NOMO-1 treated with dmso at 0.1 percent for 144 hours (cell line): ENCODE data around the gene GPR26.

Experiments used
- DNase-seq: peaks from one replicate; lab custom pipeline; 2025; ENCODE audit not compliant: unreplicated experiment; lab: John Stamatoyannopoulos, UW

The GPR26 gene, protein sequence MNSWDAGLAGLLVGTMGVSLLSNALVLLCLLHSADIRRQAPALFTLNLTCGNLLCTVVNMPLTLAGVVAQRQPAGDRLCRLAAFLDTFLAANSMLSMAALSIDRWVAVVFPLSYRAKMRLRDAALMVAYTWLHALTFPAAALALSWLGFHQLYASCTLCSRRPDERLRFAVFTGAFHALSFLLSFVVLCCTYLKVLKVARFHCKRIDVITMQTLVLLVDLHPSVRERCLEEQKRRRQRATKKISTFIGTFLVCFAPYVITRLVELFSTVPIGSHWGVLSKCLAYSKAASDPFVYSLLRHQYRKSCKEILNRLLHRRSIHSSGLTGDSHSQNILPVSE

DNA sequence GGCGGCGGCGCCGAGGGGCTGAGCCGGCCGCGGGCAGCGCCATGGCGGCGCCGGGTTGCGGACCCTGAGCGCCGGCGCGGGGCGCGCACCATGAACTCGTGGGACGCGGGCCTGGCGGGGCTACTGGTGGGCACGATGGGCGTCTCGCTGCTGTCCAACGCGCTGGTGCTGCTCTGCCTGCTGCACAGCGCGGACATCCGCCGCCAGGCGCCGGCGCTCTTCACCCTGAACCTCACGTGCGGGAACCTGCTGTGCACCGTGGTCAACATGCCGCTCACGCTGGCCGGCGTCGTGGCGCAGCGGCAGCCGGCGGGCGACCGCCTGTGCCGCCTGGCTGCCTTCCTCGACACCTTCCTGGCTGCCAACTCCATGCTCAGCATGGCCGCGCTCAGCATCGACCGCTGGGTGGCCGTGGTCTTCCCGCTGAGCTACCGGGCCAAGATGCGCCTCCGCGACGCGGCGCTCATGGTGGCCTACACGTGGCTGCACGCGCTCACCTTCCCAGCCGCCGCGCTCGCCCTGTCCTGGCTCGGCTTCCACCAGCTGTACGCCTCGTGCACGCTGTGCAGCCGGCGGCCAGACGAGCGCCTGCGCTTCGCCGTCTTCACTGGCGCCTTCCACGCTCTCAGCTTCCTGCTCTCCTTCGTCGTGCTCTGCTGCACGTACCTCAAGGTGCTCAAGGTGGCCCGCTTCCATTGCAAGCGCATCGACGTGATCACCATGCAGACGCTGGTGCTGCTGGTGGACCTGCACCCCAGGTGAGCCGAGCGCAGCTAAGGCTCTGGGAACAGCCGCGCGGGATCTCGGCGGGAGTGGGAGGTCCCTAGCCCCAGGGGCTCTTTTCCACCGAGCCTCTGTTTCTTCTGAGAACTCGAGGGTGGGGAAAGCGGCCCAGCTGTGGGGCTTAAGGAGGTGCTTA, at the start of gene GPR26:
TSS of gene GPR26 (plus strand) at position 38 of the 919 bp plus-strand sequence. CDS start at position 91, 53 bp downstream.
- DNase-seq: no peak

DNA sequence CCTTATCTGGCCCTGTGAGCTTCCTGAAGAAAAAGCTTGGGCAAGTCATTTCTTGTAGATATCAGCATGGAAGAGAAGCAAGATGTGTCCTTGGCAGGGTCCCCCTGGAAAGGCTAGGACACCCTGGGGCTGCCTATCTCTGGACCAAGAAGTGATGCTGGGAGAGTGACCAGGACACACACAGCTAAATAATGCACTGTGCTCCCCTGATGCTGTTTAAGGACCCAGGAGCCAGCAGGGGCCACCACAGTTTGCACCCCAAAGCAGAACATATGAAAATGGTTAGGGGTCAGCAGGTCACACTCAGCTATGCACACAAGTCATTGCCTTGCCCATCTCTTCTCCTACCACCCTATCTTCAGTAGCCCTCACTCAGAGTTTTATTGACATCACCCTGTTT, 47.9 kb upstream of the GPR26 start:
- no peak for DNase-seq

DNA sequence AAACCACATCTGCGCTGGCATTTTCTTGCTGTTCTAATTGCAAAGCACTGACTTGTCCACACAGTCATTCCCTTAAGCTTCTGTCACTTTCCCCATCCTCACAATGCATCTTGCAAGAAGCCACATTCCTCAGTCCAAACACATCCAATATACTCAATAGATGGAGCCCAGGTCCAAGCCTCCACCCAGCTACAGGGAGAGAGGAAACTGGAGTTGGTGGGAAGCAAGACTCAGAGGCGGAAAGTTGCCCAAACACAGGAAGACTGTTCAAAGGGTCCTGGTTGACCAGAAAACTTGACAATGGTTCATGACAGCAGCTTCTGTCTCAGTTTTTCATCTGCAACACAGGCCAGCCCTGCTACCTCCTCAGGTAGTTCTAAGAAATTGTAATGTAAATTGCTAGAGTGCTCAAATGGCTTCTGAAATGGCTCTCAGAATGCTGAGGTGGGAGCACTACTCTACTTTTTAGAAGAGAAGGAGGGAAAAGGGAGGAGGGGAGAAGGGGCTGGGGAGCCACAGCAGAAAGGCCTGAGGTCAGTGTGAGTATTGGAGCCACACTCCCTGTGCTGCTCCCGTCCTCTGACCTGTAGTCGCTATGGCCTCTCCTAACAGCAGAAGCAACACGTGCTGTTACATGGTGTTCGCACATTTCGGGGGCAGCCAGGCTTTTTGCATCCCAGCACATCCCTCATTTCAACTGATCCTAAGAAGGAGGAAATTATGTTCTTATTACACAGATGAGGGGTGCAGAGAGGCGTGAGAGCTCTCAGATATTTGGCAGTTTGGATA, 46.9 kb upstream of the GPR26 start:
- DNase-seq: no peak

DNA sequence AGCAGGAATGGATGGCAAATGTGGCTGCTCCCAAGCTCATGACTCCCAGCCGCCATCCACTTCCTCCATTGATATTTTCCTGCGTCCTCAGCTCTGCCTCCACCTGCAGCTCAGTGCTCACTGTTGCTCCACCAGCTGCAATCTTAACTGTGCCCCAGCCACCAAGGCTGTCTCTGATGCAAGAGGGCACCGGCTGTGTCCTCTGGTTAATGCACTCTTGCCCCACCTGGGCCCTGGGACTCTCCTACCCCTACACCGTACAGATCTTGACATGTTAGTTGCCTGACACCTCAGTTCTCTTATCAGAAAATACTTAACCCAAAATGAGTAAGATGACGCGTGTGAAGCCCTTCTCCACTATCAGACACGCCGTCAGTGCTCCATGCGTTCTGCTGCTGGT, 45.5 kb upstream of the GPR26 start:
- no peak for DNase-seq

DNA sequence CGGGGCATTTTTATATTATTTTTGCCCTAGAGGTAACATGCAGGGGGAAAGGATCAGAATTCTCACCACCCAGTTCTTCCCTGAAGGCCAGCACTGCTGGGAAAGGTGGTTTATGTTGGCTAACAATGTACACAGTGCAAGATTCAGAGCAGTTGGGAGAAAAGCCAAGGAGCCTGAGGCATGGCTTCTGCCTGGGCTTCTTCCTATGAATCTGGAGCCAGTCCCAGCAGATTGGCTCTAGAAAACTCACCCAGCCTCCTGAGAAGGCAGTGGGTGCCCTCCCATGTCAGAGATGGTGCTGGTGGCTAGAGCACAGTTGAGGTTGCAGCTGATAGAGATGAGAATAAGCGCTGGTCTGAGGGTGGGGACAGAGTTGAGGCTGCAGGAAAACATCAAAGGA, 44.7 kb upstream of the GPR26 start:
- DNase-seq: no peak

DNA sequence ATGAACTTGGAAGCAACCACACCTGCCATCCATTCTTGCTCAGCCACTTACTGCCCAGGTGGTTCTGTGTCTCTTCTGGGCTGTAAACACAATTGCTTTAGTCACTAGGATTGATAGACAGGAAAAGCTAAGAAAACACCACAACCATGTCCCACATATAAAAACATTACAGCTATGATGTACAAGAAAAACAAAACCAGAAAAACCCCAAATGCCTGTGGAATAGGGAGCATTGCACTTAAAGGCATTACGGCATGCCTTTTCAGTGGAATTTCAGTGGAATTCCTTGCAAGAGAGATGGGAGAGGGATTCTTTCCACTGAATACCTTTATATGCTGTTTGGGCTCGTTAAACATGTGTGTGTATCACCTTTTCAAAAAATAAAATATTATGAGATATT, 44.2 kb upstream of the GPR26 start:
- DNase-seq: no peak

DNA sequence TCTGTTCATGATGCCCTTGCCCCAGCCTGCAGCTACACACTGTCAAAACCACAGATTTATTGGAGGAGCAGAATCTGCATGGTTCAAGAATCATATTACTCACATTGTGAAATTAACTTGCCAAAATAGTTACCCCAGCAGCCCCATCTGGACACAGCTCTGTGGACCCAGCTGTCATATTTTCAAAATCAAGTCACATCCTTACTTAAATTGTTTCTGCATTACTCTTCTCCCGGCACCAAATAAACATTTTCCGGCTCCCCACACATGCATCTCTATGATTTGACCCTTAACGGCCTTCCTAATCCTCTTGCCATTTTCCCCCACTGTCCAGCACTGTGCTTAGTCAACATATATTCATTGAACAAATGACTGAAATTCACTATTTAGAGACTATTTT, 43.8 kb upstream of the GPR26 start:
- DNase-seq: no peak

DNA sequence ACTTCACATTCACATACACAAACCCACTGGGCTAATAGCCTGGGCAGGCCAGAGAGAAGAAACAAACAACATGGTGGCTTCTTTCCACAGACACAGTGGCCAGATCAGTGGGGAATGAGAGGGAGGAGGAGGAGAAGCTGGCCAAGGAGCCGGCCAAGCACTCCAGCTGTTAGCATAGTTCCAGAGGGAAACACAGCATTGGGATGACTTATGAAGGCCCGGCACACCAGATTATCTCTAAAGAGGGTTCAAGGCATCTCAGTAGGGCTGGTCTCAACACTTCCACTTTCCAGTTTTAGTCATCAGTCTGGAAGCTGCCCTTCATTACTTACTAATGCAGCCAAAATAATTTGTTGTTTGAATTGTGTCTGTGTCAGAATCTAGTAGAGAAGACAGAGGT, 42.1 kb upstream of the GPR26 start:
- no peak for DNase-seq

DNA sequence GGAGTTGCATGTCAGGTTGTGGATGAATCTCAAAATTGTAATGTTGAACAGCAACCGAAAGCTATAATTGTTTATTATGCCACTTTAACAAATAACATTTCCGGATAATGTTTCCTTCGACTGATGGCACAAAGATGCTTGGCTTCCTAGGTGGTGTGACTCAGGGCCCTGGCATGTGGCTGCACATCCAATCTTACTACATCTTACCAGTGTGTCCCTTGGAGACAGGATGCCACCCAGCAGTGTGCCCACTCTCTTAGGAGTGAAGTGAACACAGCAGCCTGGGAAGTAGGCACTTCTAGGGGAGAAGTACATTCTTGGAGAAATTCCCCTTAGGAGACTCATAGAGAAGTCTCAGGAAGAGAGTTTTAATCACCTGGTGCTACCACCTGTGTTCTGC, 33.0 kb upstream of the GPR26 start:
- DNase-seq: no peak

DNA sequence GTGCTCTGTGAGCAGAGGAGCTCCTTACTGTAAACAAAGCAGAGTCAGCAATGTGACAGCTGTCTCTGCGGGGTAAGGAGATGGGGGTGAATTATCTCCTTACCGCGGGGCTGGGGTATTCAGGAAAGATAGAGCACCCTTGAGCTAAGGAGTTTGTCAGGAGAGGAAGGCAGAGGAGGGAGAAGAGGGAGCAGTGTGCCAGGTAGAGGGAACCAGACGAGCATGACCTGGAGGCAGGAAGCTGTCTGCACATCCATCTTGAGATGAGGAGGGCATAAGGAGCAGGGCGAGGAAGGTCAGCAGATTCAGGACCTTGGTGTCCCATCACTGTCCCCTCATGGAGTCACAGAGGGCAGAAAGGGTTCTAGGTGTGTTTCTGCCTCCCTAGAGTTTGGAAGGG, 32.5 kb upstream of the GPR26 start:
- no peak for DNase-seq

DNA sequence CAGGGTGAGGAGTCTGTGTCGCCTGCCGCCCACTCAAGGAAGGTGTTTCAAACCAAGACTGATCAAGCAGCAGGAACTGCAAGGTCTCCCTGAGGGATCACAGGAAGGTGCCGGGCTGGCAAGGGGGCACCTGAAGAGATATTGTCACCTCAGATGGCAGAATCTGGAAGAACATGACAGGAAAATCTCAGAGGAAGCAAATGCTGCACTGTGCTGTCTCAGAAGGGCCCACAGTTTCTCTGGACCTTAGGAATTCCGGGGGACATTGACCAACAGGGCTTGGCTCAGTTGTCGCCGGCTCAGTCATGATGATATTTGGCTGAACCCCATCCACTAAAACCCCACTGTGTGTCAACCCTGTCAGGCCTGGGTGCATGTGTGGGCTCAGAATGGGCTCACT, 31.9 kb upstream of the GPR26 start:
- no peak for DNase-seq

DNA sequence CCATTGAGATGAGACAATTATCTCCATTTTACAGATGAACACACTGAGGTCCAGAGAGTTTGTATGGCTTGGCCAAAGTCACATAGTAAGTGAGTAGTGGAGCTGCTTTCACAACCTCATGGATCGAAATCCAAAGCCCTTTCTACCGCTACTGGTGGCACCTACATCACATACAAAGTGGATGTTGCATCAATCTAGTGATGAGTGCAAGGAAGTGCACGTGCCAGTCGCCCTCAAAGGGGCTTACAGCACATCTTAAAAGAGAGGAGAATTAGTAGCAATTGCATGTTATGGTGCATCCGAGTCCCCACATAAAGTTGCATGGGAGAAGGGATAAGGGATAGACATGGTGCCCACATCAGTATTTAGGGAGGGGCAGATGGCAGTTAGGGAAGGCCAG, 31.0 kb upstream of the GPR26 start:
- no peak for DNase-seq

DNA sequence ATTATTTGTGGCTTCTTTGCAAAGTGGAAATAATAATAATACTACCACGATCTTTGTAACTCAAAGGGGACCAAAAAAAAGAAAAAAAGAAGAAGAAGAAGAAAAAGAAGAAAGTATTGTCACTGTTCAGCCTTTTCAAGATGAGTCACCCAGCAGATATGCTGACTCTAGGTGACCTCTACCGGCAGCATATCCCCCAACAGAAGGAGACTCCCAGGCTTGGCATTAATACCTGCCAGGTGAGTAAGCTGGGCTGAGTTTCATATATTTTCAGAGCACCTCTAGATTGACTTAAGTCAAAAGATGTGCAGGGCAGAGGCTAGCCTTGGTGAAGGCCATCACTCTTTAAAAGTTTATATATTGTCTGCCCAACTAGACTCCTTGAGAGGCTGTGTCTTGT, 30.4 kb upstream of the GPR26 start:
- no peak for DNase-seq

DNA sequence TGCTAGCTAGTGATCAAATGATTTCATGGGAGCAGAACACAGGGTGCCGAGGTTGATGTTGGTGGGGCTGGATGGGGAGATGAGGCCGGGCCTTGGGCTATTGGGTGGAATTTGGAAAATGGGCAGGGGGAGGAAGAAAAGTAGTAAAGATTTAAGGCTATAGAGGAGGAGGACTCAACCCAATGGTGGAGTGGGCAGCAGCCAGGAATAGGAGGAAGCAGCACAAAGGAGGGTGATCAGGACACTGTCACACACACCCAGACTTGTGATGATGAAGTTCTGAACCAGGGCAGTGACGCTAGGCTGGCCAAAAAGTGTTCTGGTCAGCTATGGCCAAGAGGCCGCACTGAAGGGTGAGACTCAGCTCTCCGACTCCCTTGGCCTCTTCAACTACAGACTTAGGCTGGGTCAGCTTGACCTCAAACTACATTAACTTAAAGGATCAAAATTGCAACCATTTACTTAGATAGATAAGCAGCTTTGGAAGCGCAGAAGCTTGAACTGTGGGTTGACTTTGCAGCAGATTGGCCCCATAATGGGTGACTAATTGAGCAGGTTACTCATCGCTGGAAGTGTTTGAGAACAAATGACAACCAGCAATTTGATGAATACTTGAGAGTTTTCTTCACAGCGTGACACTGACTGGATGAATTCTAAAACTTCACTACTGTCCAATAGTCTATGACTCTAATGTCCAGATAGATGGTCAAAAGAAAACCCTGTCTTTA, 29.4 kb upstream of the GPR26 start:
- DNase-seq: no peak

DNA sequence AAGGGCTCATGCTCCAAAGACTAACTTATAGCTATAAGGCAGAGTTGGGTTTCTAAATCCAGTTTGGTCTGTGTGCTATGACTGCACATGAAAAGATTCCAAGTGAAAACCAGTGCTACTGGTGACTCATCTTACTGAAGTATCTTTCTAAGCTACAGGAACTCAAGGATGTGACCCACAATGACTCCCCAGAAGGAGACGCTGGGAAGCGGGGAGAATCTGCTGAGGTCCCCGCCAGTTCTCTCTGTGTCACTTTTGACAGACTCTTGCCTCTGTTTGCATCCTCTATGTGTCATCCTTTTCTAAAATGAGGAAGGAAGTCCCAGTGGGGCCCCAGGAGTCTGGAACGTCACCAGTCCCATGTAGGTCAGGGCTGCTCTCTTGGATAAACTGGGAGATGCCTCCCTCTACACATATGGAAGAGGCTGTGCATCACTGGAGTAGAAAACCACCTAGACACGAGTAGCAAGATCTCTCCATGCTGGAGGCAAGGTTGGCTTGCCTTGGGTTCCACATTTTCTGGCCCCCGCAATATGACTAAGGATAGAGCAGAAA, 28.8 kb upstream of the GPR26 start:
- DNase-seq: peak; percentile 7

DNA sequence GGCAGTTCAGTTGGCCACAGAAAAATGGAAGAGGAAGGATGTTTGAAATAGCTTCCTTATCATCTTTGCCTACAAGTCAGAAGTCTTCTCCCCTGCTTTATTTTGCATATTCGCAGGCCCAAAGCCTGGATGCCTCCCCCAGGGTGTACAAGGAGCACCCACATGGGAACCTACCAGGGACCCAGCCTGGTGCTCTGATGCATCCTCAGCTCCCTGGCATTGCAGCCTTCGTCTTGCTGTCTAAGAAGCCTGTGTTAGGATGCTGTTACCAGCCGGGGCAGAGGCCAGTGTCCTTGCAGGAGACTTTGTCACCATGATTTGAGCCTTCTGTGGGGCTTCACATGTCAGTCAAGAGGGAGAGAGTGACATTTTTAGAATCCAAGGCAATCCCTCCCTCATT, 27.0 kb upstream of the GPR26 start:
- DNase-seq: no peak

DNA sequence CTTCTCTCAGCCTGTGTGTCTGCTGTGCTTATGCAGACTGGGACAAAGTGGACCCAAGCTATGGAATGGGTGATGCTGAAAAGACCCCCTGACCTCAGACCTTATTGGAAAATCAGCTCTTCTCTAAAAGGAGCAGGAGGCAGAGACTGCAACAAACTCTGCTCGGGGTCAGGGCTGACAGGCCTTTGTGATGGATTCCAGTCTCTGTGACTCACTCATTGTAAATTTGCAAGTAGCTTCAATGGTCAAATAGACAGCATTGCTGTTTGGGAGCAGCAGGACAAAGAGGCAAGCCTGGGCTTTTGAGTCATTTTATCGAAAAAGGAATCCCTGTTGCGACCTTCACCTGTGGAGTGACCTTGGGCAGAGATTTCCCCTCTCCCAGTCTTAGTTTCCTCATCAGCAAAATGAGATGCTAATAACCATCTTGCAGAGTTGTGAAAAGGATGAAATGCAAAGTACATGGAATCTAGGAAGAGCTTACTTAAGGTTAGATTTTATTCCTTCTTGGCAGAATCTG, 26.1 kb upstream of the GPR26 start:
- DNase-seq: no peak

DNA sequence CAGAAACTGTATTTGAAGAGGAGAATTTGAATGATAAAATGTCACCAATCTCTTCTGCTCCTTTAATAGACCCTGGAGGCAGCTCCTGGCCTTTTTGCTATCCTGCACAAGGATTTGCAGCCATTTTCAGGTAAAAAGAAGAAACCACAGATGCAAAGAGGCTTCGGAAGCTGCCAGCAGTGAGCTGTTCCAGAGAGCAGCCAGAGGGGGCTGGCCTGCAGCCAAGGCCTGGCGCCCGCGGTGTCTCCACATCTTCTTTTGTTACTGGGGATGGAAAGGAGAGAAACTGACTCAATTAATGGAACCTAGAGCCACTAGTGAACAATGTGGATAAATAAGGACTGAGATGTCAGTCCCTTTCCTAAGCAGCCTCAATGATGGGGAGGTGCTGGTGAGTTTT, 23.9 kb upstream of the GPR26 start:
- DNase-seq: no peak

DNA sequence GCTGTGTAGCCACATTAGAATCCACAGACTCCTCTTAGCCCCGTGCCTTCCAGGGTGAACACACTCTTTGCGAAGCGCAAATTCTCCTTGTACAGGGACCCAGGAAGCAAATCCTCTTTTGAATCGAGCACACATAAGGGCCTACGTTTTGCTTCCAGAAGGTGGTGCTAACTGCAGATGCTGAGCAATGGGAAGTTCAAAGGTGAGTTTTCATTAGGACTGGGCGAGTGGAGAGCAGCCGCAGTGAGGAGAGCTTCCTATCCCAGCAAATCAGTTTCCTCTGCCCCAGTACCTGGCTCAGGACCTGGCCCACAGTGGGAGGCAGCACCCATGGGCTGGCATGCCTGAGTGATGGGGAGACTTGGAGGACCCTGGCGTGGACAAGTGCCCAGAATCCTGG, 23.5 kb upstream of the GPR26 start:
- no peak for DNase-seq

DNA sequence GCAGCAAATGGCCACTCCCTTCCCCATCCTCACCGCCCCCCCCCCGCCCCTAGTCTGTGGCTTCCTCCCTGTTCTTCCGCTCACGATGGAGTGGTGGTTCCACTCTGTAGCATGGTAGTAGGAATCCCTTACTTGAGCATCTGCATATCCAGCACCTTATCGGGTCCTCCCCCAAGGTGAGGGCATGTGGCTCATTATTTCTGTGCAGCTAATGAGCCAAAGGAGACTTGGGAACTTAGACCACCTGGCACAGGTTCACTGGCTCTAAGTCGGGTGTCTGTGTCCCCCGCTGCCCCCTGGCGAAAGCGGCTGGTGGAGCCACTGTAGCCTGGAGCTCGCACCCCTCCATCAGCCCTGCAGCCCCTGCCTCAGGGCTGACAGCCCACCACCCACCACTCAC, 22.8 kb upstream of the GPR26 start:
- no peak for DNase-seq
